NCI-H82 treated with DMSO at 0.1 percent for 48 hours (cell line): ENCODE results near the gene CHIC2.

ENCODE experiments used
- DNase-seq: peaks from one replicate; lab custom pipeline; 2025; ENCODE audit not compliant: unreplicated experiment; lab: John Stamatoyannopoulos, UW

CHIC2 gene

DNA sequence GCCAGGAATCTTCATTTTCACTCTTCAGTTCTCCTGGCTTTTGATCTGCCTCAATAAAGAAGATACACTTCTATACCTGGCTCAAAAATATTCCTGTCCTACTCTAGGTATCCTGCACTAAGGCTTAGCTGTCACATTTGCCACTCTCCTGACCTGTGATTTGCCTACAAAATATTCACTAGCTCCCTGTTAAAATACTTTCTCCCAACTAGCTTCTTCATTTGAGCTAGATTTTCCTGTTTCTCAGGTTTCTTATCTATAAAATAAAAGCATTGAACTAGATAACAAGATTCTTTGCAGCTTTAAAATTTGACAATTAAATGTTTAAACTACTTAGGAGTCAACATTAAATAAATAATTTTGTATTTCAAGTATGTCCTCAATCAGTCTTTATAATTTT lies 53.2 kb downstream of the CHIC2 start:
- no peak for DNase-seq

DNA sequence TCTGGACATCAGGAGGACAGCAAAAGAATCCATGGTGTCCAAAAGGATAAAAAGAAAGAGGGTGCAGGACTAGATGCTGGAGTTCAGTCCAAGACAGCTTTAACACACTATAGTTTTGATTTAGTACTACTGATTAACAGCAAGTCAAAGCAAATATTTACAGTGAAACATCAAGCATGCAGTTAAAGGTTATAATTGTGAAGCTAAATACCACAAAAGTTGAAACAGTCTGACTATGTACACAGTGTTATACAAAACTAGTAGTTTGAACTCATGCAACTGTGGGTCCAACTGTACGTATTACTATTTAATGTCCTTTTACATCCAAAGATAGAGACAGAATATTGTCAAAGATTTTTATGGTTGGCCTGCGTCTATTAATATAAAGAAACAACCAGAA lies 57.6 kb downstream of the CHIC2 start:
- DNase-seq, result no peak

DNA sequence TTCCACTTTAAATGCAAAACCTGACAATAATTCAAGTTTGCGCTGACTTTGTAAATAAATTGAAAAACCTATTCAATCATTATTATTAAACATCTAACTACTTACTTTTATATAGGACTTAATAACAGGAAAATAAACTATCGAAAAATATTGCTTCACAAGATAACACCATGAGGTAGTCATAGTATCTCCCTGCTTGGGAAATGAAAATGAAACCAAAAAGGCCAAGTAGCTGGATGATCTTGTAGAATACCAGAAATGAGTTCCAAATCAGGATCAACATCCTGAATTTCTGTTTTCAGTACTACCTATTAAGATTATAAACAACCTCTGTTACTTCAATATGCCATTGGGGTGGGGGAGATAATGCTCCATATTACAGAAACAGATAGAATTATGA lies 58.9 kb downstream of the CHIC2 start:
- no peak for DNase-seq

DNA sequence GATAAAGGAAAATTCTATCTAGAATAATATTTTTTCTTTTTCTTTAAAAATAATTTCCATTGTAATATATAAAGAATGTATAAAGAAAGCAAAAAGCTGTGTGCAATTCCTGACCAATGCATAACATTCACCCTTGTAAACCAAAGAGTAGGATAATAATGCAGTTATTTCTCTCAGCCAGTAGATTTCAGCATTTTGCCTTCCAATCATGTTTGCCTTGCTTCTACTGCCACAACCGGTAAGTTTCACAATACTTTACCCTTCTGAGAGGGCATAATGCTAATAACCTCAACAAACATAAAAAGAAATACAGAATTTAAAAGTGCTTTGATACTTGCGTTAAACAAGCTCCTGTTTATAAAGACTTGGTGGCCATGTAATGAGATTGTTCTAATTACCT lies 59.9 kb downstream of the CHIC2 start:
- DNase-seq, result no peak

DNA sequence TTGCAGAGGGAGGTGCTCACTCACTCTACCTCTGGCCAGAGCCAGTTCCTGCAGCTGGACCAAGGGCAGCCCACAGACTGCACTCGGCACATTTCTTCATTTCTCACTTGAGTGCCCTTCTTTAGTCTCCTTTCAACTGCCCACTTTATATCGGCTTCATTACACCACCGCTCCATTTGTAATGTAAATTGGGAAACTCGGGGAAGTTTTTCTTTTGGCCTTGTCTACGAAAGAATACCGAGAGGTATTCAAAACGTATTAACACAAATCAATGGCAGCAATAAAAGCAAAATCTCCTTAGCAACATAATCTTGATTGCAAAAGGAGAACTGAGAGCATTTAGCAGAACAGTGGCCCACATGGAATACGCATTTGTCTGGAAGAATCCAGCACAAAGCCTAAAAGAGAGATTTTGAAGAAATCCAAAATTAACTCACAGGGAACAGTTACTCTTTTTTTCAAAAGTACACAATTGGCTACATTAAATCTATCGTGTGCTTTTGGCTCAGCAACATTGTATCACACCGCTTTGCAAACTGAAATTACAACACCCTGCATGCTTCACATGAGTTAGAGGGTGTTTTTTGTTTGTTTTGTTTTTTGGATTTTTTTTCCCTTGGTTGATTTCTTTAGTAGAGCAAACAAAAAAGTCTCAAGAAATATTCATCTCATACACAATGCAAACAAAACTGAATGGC lies 62.6 kb downstream of the CHIC2 start:
- DNase-seq, result no peak

DNA sequence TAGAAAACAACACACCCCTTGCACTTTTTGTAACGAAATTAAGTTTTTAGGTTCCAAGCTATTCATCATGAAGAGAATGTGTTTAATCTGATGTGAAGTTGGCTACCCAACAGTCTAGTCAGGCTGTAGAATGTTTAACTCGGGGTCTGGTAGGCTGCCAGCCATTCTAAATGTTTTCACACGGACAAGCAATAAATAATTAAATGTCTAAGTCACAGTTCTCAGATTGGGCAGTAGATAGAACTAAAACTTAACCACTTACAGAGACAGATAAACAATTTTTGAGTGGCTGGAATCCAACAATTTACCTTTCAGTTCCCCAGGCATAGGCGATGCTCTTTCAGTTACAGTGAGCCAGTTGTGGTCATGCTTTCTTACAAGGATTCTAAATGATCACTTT lies 66.5 kb downstream of the CHIC2 start:
- no peak for DNase-seq

DNA sequence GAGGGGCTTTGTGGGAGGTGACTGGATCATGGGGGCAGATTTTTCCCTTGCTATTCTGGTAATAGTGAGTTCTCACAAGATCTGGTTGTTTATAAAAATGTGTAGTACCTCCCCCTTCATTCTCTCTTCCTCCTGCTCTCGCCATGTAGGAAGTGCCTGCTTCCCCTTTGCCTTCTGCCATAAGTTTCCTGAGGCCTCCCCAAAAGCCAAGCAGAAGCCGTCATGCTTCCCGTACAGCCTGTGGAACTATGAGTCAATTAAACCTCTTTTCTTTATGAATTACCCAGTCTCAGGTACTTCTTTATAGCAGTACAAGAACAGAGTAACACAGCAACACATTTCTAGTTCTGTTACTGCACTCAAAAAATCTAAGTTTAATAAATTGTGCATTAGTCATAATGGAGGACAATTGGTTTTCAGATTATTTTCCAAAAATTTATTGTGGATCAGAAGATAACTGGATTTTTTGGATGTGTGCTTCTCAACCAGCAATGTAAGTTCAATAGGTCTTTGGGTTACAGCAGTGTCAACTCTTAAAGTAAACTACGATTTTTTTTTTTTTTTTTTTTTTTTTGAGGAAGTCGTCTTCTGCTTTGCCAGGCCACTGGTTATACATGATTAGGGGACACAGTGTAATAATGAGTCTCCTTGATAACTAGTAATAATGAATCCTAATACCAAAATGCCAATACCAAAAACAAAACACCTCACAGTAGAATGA lies 69.9 kb downstream of the CHIC2 start:
- DNase-seq, result no peak

DNA sequence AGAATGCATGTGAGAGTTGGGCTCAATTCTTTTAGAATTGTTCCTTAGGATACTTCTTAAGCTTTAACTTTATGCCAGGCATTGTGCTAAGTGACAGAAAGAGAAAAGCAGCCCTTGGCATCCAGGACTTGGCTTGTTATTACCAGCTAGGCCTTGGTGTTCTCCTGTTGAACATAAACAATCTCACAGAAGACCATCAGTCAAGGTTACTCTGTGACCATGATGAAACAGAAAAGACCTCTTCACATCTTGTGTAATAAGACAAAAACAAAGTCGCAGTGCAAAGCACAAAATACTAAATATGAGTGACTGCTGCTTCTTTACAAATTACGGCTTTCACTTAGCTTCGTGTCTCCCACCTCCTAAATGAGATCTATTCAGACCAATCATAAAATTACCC lies 71.6 kb downstream of the CHIC2 start:
- no peak for DNase-seq

DNA sequence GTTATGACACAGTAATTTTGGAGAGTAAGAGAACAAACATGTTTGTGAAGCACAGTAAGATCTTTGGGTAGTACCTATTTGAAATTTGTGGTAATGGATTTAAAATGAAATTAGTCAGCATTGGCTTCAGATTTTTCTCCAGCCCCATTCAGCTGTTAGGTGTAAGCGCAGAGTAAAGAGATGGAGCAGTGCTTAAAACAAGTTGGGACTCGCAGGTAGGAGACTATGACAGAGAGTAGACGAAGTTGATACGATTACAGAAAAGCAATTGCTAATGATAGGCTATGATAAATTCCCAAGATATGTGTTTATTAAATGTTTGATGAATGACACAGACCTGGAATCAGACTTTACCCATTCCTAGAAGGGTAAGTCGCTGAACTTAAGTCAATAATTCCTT lies 72.6 kb downstream of the CHIC2 start:
- no peak for DNase-seq

DNA sequence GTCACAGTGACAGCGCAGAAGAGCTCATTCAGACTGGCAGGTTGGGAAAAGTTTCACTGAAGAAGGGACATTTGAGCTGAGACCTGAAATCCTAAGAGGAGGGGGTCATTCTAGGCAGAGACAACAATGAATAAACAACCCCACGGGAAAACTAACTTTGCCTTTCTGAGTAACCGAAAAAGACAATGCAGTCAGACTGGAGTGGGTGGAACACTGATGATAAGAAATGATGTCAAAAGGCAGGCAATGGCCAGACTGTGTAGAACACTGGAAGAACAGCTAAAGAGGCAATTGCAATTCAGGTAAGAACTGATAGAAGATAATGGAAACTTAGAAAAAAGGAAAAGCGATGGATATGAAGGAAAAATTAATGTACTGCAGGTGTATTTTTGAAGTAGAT lies 73.8 kb downstream of the CHIC2 start:
- no peak for DNase-seq

DNA sequence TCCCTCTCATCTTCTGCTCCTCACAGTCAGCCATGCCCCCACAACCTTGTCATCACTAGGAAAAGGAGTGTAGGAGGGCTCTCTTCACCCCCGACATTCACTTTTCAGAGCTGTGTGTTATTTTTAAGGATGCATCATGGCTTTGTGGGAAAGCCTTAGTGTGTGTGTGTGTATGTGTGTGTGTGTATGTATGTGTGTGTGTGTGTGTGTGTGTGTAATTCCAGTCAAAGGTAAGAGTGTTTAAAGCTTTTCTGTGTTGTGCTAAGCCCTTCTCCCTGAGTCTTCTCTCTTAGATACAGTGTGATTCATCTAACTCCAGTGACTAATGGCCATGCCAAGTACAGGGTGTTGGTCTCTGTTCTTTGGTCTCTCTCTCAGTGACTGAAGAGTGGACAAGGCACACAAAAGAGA lies 76.6 kb downstream of the CHIC2 start:
- DNase-seq, result no peak

DNA sequence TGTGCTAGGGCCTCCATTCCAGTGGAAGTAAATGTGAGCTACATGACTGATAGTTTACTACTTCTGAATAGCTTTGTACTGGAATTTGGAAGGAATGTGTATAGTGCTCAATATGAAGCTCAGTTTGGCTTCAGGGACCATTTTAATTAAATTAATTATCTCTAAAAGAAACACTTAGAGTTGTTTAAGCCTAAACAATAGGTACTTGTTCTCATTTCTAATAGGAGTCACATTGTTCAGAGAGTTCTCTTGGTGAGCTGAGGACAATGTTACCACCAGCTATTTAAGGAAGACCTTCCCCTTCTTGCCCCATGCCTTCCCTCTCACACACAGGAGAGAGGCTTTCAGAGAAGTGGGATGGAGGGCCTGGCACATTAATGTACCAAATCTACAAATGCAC lies 78.3 kb downstream of the CHIC2 start:
- no peak for DNase-seq

DNA sequence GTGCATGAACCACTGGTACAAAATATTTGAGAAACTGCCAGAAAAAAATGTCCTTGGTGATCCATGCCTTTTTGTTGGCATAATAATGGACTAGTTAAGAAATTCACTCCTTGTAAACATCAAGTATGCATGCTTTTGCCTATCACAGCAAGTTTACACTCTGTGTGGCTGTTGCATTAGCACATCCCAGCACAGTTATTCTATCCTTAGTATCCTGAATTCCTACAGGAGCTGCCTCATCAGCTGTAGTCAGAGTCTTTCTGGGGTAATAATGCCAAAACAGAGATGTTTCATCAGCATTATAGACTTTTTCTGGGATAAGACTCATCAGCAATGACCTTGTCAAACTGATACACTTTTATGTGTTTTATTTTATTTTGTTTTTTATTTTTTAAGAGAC lies 82.8 kb downstream of the CHIC2 start:
- no peak for DNase-seq

DNA sequence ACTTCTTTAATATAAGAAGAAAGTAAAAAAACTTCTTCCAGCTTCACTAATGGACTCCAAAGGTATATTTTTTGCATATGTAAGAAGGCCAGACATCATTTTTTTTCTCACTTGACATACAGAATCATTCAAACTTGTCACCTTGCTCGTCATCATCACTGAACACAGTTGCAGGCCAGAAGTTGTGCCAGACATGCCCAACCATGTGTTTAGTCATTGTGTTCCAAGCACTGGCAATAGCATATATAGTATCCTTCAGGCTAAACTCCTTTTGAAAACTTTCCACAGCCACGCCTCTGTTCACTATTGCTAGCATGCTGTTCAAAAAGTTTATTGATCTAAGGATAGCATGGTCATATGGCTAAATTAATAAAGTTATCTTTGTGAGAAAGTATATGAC lies 83.3 kb downstream of the CHIC2 start:
- no peak for DNase-seq

DNA sequence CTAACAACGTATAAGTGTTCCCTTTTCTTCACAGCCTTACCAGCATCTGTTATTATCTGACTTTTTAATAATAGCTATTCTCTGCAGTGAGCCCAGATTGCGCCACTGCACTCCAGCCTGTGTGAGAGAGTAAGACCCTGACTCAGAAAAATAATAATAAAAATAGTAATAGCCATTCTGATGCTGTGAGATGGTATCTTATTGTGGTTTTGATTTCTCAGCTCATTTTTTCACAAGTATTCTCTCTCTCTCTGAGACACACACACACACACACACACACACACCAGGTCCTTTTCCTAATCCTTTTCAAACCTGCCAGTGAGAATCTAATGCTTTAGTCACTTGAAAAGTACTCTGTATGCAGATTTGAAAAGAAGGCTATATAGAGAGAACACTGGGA lies 89.8 kb downstream of the CHIC2 start:
- DNase-seq, result no peak

DNA sequence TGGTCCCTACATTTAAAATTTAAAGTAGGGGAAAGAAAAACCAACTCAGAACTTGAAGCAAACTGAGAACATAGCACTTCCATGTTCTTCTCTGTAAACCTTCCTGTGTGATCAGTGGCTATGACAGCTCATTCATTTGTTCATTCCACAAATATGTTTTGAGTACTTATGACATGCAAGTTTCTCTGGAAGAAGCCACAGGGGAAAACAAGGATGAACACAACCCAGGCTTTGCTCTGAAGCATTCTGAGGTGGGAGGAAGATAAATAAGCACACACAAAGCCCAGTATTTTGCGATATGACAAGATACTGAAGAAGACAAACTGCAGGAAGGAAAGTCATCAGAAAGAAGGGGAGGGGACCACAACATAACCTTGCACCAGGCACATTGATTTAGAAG lies 96.4 kb downstream of the CHIC2 start:
- DNase-seq, result no peak

DNA sequence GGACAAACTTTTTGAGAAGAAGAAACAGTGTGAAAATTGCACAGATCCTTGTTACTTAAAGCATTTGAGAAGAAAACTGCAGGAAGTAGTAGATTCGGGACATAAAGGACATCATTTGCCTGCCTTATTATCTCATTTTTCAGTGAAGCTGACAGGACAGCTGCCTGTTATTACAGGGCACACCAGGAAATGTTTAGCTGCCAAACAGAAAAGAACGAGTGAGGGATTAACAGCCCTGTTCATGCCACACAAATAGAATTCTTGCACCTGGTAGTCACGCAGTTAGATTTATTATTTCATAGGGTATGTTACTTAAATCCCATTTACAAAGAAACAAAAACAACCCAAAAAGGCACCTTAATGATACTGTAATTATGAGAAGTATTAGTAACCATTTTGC lies 100.6 kb downstream of the CHIC2 start:
- DNase-seq, result no peak

DNA sequence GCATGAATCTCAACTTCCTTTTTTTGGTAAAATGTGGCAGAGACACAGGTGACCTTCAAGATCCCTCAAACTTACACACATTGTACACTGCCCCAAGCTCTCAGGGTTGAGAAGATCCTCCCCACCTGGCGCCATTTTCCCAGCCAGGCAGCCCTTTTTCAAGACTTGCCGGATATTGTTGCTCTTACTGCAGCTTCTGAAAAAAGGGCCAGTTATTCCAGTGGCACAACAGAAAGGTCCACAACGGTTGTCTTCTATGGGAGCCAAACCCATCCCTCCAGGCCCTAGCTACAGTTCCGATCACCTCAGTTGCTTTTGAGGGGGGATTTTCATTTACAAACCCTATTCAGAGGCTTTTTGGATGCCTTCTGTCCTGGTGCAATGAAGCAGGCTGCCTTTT lies 101.1 kb downstream of the CHIC2 start:
- DNase-seq, result no peak

DNA sequence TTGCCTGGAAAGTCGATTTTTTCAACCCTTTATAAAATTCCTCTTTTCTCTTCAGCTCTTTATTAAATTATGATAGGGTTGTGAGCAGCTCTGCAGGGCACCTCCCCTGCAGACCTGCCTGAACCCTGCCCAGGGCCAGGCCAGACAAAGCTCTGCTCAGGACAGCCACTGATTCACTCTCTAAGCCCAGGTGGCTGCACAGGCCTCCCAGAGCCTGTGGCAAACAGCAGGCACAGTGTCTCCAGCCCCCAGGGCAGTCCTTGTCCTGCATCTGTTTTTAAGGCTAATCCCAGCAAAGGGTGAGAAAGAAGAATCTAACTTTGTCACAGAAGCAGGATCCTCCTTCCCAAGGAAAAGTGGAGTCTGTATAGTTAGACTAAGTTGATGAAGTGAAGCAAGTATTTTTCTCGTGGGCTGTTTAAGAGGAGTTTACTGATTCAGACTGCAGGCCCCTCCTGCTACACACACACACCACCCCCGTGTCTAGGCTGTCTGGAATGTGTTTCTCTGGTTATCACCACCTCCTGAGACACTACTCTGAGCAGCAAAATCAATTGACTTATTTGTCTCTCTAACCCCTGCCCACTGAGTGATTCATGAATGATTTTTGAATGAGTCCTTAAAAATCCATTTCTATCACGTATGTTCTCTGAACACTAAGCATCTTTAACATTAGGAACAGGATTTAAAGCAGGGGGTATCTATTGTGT lies 101.7 kb downstream of the CHIC2 start:
- DNase-seq, result no peak

DNA sequence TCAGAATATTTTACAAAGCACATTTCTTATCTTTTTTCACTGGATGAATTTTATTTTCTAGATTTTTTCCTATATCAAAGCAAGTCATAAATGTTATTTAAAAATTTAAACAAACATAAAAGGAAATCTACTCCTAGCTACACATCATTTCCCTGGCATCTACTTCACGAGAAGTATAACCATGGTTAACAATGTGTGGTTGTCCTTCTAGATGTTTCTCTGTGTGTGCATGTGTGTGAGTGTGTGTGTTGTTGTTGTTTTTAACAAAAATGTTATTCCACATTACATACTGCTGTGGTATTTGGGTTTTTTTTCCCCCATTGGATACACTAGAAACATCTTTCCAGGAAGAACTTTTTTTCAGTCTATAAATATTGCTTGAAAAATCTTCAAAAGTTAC lies 103.1 kb downstream of the CHIC2 start:
- no peak for DNase-seq

DNA sequence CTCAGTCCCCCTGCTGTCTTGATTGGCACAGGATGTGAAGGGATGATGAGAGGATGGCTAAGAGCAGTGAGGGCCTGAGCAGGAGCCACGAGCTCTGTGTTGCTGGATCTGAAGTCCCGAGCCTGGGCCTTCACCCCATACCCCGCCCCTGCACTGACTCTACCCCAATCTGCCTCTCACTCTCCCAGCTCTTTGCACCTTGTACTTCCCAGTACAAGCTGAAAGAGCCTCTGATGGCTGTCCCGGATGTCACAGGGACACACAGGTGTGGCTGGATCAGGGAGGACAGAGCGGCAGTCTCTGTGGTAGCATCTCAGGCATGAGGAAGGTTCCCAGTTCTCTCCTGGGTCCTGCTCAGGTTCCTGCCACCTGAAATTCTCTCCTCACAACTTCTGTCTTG lies 103.6 kb downstream of the CHIC2 start:
- DNase-seq, result no peak
